Measurements from ENCODE around the gene ZNF423. TPM values are rescaled to one million over a fixed set of nuclear protein-coding genes. Genes with fewer than 3 reads are reported as not detected.

ZNF423 gene
- total RNA-seq, 4 donors from 2014 or later: 0.72 to 5.9 (median 1.1) TPM

DNA sequence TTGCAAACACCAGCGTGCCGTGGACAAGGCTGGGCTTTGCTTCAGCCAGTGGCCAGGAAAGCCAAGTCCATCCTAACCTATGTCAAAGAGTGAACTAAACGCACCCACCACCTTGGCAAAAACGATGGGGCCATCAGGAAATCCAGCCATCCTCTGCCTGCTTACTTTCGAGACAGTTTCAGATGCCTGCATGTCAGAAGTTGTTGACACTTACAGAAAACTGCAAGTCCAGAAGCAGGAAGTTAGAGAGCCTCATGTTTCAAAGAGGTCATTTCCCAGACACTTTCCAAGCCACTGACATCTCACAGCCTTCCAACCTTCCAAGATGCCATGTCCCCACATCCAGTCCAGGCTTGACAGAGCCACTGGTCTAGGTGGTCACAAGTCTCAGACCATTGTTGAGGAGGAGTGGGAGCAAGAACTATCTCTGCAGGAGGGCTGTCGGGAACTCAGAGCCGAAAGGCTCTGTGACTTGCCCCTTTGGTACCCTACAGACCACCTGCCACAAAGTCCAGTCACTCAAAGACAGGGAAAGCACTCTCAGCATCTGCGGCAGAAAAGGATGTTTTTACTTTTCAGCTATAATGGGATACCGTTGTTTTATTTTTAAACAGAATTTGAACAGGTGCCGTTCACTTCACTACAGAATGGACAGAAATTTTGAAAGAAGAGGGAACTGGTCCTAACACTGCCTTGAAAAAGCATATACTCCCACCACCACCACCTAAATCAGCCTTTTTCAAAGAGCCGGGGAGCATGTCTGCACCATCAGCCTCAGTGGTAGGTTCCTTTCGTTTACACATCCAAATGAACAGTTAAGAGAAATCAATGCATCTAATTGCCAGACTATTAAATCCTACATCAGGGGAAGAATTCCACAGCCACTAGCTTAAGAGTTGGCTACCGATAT is 5.1 kb downstream of the ZNF423 start:
- intact Hi-C loops (cut with DNase I): no loop called here
- H3K27ac ChIP-seq: no peak overlapping the region
- no peak for DNase-seq
- H3K4me3 ChIP-seq: no peak overlapping the region
- H3K36me3 ChIP-seq: no peaks in the 10 kb centered on the region
- H3K9me3 ChIP-seq: no peaks in the 10 kb centered on the region
- H3K4me1 ChIP-seq: peaks cover 10 to 39% (median 19%) of the 10 kb centered on the region in 3 donors
- H3K27me3 ChIP-seq: peaks cover 0 to 48% (median 0%) of the 10 kb centered on the region in 4 donors
- no peak for TF ChIP-seq POLR2A (IDR thresholded peaks at IDR 0.05)
- TF ChIP-seq, protein P1, sequence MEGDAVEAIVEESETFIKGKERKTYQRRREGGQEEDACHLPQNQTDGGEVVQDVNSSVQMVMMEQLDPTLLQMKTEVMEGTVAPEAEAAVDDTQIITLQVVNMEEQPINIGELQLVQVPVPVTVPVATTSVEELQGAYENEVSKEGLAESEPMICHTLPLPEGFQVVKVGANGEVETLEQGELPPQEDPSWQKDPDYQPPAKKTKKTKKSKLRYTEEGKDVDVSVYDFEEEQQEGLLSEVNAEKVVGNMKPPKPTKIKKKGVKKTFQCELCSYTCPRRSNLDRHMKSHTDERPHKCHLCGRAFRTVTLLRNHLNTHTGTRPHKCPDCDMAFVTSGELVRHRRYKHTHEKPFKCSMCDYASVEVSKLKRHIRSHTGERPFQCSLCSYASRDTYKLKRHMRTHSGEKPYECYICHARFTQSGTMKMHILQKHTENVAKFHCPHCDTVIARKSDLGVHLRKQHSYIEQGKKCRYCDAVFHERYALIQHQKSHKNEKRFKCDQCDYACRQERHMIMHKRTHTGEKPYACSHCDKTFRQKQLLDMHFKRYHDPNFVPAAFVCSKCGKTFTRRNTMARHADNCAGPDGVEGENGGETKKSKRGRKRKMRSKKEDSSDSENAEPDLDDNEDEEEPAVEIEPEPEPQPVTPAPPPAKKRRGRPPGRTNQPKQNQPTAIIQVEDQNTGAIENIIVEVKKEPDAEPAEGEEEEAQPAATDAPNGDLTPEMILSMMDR (IDR thresholded peaks at IDR 0.05): no peak
- 70 to 72% methylated on average over 9 to 13 of the region's 13 CpGs for WGBS, 2 donors

DNA sequence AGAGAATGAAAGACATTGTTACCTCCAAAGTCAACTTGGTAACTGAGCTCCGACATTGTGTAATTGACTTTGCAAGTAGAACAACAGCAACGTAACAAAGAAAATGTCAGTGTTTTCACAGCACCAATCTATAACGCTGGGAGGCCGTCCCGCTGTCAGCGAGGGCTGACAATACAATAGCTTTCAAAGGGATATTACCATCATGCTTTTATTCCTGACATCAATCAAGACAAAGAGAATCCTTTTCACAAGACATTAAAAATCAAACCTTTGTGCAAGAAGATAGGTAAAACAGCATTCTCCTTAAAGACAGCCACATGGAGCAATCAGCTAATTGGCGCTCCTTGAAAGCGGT is 6.2 kb downstream of the ZNF423 start:
- WGBS, 2 donors: 78 to 83% methylated on average over 8 of the region's 8 CpGs
- TF ChIP-seq, protein P1 (IDR thresholded peaks at IDR 0.05): no peak
- TF ChIP-seq POLR2A (IDR thresholded peaks at IDR 0.05): no peak
- peaks cover 0 to 40% (median 0%) of the 10 kb centered on the region in 4 donors for H3K27me3 ChIP-seq
- intact Hi-C loops (cut with DNase I): no loop called here
- DNase-seq: no peak
- no peaks in the 10 kb centered on the region for H3K36me3 ChIP-seq
- no peak overlapping the region for H3K27ac ChIP-seq
- peaks cover 5 to 37% (median 19%) of the 10 kb centered on the region in 3 donors for H3K4me1 ChIP-seq
- no peaks in the 10 kb centered on the region for H3K9me3 ChIP-seq
- H3K4me3 ChIP-seq: no peak overlapping the region

DNA sequence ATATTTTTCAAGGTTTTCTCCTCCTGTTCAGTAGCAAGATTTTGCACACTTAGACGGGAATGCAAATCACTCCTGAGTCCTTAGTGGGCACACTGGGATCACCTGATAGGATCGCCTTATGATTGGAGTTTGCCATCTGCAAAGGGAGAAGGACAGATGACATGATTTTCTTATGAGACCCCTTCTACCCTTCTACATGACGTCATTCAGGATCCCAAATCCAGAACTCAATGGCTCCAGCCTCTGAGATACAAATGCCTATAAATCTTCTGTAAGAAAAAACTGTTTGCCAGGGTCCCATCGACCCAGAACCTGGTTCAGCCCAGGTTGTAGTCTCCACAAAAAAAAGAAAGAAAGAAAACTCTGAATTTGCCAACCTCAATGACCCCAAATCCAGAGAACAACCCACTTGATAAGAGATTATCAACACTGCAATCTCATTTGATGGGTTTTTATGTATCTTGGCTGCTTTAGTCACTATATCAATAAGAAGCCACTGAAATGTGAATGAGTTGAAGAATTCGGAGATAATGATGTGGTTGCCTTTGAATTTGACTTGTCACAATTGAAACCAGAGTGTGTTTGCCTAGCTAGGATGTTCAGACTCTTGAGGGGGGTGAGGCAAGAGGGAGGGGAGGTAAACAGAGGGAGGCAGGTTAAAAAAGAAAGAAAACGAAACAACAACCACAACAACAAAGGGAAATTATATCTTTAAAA is 6.7 kb downstream of the ZNF423 start:
- TF ChIP-seq, protein P1 (IDR thresholded peaks at IDR 0.05): no peak
- intact Hi-C loops (cut with DNase I): no loop called here
- H3K27ac ChIP-seq: no peak overlapping the region
- no peaks in the 10 kb centered on the region for H3K36me3 ChIP-seq
- WGBS, 2 donors: 65 to 72% methylated on average over 6 of the region's 6 CpGs
- peaks cover 0 to 35% (median 16%) of the 10 kb centered on the region in 3 donors for H3K4me1 ChIP-seq
- DNase-seq: no peak
- H3K9me3 ChIP-seq: no peaks in the 10 kb centered on the region
- peaks cover 0 to 35% (median 0%) of the 10 kb centered on the region in 4 donors for H3K27me3 ChIP-seq
- no peak overlapping the region for H3K4me3 ChIP-seq

DNA sequence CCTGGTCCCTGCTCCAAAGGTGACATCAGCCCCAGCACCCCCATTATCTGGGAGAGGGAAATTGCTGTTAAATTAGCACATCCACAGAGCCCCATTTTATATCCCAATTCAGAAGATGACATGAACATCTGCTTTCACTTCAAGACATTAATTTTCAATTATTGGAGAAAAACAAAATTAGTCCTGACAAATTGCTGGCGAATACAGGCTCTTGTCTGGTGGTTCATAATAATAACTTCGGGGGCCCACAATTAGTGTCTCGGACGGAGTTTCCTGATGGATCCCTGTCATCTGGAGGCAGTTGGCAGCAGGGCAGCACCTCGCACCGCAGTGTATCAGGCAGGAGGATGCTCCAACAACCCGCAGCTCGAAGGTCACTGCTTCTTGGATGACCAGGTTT is 7.4 kb downstream of the ZNF423 start:
- H3K27ac ChIP-seq: no peak overlapping the region
- H3K4me3 ChIP-seq: no peak overlapping the region
- peaks cover 0 to 28% (median 0%) of the 10 kb centered on the region in 4 donors for H3K27me3 ChIP-seq
- H3K4me1 ChIP-seq: peaks cover 2 to 31% (median 16%) of the 10 kb centered on the region in 3 donors
- TF ChIP-seq, protein P1 (IDR thresholded peaks at IDR 0.05): no peak
- no peak for TF ChIP-seq POLR2A (IDR thresholded peaks at IDR 0.05)
- no peak for DNase-seq
- intact Hi-C loops (cut with DNase I): no loop called here
- no peaks in the 10 kb centered on the region for H3K36me3 ChIP-seq
- H3K9me3 ChIP-seq: no peaks in the 10 kb centered on the region
- 84 to 93% methylated on average over 8 of the region's 8 CpGs for WGBS, 2 donors

DNA sequence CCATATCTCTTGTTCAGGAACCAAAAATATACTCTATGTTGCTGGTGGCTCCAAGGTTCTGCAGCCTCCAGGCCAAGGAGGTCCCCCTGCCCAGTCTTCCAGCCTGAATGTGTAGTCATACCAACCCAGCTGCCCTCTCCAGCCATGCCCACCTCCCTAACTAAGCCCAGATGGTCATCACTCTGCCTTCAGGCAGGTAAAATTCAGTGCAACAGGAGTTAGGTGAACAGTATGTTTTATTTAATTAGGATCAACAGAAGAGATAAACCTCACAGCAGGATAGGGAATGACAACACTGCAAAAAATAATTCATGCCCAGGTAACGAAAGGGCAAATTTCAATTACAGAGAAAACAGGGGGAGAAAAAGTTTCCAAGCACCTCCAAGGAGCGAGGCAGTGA is 9.1 kb downstream of the ZNF423 start:
- 76 to 96% methylated on average over 2 of the region's 2 CpGs for WGBS, 2 donors
- H3K27ac ChIP-seq: no peak overlapping the region
- H3K4me3 ChIP-seq: no peak overlapping the region
- no peaks in the 10 kb centered on the region for H3K36me3 ChIP-seq
- no peaks in the 10 kb centered on the region for H3K9me3 ChIP-seq
- DNase-seq: no peak
- H3K4me1 ChIP-seq: peaks cover 8 to 18% (median 11%) of the 10 kb centered on the region in 3 donors
- H3K27me3 ChIP-seq: peaks cover 0 to 12% (median 0%) of the 10 kb centered on the region in 4 donors
- TF ChIP-seq POLR2A (IDR thresholded peaks at IDR 0.05): no peak
- TF ChIP-seq, protein P1 (IDR thresholded peaks at IDR 0.05): no peak
- intact Hi-C loops (cut with DNase I): no loop called here
